IPS DF 4.7 (cell line): ENCODE results near the gene PRKCA.
"Not testable (repeated sequence)": the region's sequence is repeated elsewhere in the genome, so short reads cannot be mapped to it uniquely, and the experiment has no call there.

ENCODE experiments used
- DNase-seq: peaks from one replicate; pipeline ENCODE4 v3.0.0-alpha.2; 2013; ENCODE audit warnings: low spot score; ENCODE audit errors: extremely low read depth

The PRKCA gene

GRCh38 chr17:66290101-66290722 is 12.2 kb upstream of the PRKCA start:
- DNase-seq: no peak

GRCh38 chr17:66292353-66292752 is 10.1 kb upstream of the PRKCA start:
- no peak for DNase-seq

GRCh38 chr17:66296289-66296725 is 6.1 kb upstream of the PRKCA start:
- DNase-seq: no peak

- DNase-seq: not testable (repeated sequence)
These were observed 5.0 kb upstream of the PRKCA start for GRCh38 chr17:66297443-66297842.

GRCh38 chr17:66299711-66300110 is 2.7 kb upstream of the PRKCA start:
- no peak for DNase-seq

GRCh38 chr17:66300956-66301355 is 1.5 kb upstream of the PRKCA start:
- DNase-seq: no peak

GRCh38 chr17:66301367-66301863 is 998 bp upstream of the PRKCA start:
- no peak for DNase-seq

- no peak for DNase-seq
These were observed 581 bp downstream of the PRKCA start for GRCh38 chr17:66302761-66303626.

GRCh38 chr17:66304304-66305174 is 2.1 kb downstream of the PRKCA start:
- DNase-seq: peak; percentile 75

GRCh38 chr17:66306446-66306845 is 4.0 kb downstream of the PRKCA start:
- no peak for DNase-seq

GRCh38 chr17:66307257-66307656 is 4.8 kb downstream of the PRKCA start:
- no peak for DNase-seq

- DNase-seq: no peak
These were observed 6.4 kb downstream of the PRKCA start for GRCh38 chr17:66308856-66309255.

- DNase-seq: no peak
These were observed 7.4 kb downstream of the PRKCA start for GRCh38 chr17:66309793-66310192.

GRCh38 chr17:66310528-66311148 is 8.2 kb downstream of the PRKCA start:
- peak; percentile 44 for DNase-seq

- no peak for DNase-seq
These were observed 10.5 kb downstream of the PRKCA start for GRCh38 chr17:66312912-66313311.

GRCh38 chr17:66313325-66313724 is 10.9 kb downstream of the PRKCA start:
- DNase-seq: no peak

GRCh38 chr17:66313995-66314659 is 11.7 kb downstream of the PRKCA start:
- DNase-seq: no peak

- DNase-seq: no peak
These were observed 15.2 kb downstream of the PRKCA start for GRCh38 chr17:66317629-66318028.

- no peak for DNase-seq
These were observed 16.8 kb downstream of the PRKCA start for GRCh38 chr17:66319226-66319625.

GRCh38 chr17:66322764-66323163 is 20.4 kb downstream of the PRKCA start:
- no peak for DNase-seq
